NCI-H2196 (cell line): ENCODE measurements around the gene MTM1.

ENCODE experiments used
- DNase-seq: peaks from one replicate; lab custom pipeline; 2025; ENCODE audit not compliant: unreplicated experiment; lab: John Stamatoyannopoulos, UW

MTM1 gene

DNA sequence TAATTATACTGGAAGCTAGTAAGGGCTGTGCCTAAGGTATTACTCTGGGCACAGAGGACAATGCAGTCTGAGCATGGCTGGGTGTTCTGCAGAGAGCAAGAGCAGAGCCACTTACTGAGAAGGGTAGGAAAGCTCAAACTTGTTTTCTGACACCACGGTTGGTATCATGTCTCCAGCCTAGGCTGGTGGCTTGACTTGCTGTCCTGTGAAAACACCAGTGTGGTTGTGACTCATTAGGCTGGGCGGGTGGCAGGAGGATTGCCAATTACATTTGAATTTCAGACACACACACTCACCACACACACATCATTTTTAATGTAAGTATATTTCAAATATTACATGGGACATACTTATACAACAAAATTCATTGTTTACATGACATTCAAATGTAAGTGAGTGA, 19.7 kb upstream of the MTM1 start:
- DNase-seq = no peak

DNA sequence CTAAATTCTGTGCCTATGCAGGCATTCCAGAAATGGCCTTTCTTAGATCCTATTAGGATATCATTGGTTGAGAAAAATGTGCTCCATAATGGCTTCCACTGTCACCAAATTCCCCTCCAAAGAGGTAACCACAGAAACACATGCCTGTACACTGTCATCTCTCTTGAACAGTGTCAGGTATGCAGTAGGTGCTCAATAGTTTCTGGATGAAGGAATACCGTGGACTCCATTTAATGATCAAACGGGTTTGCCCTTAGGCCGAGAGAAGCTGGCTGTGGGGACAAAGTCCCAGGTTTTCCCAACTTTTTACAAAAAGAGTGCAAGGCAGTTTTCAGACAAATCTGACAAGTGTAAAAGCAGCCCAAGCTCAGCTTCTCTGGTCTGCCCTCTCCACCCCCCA, 16.5 kb upstream of the MTM1 start:
- DNase-seq = no peak

DNA sequence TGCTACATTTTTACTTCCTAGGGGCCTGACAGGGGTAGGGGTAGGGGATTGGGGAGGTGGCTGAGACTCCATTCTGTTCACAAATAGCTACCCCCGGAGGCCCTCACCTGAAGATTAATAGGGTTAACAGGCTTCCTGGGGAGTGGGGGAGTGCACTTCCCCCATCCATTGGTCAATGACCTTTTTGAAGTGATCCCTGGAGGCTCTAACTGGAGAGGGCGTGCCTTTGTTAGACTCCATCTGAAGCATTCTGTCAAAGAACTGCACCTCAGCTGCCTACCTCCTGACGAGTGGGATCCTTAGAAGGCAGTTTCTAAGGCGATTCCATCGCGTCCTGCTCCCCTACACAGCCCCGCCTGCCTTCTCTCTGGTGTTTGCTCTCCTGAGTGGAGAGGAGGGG, 10.0 kb upstream of the MTM1 start:
- DNase-seq = no peak

DNA sequence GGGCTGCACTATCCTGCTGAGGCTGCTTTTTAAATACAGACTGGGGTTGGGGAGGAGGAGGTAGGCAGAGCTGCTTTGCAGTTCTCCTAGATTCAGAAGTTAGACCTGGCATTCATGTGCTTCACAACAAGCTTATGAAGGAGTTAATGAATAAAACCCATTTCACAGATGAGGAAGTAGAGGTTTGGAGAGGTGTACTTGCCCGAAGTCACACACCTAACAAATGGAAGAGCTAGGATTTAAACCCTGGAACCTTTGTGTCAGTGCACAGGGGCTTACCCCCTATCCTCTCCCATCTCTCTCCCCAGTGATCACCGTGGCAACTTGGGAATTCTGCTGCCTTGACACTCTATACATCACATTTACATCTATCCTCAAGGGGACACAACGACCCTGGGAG, 3.6 kb upstream of the MTM1 start:
- DNase-seq = no peak

DNA sequence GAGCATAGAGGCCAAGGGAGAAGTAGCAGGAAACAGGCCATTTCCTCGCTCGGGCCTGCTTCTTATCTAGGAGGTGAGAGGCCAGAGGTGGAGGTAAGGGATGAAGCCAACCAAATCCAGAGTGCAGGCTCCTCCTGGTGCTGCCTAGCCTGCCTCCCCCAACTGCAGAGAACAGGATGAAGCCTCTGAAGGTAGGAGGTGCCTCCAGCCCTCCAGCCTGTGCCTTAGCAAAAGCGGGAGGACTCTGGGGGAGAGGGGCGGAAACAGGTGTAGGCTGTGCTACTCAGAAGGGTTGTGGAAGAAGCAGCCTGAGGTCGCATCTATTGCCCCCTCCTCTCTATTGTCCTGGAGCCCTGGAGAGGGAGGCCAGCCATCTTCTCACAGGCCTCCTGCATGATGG, 2.9 kb upstream of the MTM1 start:
- no peak for DNase-seq

DNA sequence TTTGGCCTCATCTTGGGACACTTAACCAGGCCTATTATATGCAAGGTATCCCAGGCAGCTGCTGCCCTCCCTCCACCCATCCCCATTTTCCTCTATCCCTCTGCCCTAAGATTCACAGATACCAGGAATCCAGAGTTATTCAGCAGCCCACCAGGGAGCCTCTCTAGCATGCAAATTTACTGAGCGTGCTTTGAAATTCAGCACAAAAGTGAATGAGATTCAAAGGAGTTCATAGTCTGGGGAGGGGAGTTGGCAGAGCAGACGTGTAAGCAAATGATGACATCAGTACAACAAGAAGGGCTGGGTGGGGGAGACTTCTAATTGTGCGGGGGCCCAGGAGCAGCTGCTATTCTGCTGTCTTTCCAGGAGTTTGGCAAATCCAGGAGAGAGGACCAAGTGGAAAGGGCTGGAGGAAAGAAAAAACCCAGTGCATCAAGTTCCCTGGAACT, 1.7 kb upstream of the MTM1 start:
- DNase-seq = no peak

DNA sequence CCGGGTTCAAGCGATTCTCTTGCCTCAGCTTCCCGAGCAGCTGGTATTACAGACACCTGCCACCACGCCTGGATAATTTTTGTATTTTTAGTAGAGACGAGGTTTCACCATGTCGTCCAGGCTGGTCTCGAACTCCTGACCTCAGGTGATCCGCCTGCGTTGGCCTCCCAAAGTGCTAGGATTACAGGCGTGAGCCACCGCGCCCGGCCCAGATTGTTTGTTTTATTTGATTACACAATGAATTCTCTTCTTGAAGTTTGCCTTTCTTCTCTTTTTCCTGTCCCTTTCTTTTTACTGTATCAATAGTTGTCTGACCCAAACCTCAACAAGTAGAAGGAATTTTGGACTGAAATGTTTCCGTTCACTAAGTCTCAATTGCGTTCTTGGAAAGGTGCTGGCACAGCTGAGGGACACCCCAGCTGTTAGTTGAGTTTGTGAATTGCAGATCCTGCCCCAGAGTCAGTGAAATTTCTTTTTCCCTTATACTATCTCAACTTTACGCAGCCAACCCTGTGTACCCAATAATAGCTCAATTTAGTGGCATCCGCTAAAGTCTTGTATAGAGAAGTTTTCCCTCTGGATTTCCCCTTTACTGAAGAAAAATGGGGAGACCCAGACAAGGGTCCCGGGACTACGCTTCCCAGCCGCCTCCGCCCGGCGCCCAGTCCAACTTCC, 639 bp upstream of the MTM1 start:
- no peak for DNase-seq

DNA sequence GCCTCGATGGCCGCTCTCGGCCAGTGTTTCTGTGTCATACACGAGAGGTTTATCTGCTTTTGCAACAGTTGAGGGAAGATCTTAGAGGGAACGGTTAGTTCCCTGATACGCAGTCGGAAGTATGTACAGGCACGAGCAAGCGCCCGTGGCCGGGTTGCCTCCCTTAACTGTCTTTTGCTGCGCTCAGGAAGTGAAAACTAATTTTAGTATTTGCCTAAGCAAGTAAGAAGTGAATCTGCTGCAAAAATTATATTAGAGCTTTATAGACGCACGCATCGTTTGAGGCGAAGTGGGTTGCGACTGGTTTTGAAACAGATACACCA, 695 bp downstream of the MTM1 start:
- no peak for DNase-seq

DNA sequence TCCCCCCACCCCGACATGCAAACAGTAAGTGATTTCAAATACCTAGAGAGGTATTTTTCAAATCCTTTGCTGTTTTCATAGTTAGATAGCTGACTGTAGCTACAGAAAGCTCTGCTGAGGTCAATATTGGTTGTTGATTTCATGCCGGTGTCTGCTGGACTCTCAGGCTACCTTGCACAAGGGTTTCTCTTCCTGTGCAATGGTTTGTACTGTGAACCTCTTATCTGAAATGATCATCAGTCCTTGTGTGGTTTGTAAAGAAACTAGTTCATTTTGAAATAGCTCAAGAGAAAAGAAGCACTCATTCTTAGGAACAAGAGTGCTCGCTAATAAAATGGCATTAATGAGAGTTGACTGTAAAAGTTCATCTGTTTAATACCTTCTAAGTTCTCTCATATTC, 2.1 kb downstream of the MTM1 start:
- no peak for DNase-seq

DNA sequence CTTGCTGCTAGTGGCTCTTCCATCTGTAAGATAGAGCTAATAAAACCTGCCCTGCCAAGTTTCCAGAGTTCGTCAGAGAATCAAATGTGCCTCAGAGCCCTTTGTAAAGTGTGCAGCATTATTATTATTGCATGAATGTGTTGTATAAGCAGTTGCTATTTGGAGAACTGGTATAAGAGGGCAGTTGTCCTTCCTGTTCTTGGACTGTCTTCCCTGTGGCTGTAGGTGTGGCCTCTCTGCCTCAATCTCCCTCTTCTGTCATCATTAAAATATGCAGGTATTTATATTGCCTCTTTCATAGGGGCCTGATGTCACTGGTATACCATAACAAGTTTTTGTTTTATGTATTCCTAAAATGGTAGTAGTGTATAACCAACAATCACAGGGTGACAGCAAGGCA, 3.8 kb downstream of the MTM1 start:
- DNase-seq = no peak

DNA sequence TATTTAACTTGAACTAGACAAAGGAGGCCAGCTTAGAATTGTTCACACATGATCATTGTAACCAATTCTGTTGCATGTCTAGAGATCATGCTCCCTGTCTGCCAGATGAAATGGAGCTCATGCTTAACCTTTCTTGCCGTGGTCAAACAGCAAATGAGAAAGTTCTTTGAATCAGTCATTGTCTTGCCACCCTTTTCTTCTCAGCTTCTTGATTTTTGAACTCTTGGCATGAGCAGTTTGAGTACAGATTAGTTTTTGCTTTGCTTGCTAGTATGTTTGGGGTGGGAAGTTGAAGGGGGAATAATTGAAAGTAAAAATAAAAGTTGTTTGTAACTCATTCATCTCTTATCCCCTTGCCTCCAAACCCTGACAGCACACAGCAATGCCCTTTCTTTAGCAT, 4.7 kb downstream of the MTM1 start:
- DNase-seq = no peak

DNA sequence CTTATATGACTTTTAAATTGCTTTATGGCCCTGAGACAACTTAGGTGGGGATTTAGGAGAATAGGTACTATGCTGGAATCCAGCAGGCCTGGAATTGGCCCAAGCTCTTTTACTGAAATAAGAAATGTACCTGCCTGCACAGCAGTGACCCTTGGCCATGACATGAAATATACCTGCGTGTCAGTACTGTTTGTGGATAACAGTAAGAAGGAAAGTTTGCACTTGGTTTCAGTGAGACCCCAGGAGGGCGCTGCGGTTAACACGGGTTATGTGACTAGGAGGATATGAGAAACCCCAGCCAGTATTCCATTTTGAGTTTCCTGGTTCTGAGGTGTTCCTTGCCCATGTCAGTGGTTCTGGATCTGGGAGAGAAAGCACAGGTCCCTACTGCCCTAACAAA, 5.3 kb downstream of the MTM1 start:
- no peak for DNase-seq

DNA sequence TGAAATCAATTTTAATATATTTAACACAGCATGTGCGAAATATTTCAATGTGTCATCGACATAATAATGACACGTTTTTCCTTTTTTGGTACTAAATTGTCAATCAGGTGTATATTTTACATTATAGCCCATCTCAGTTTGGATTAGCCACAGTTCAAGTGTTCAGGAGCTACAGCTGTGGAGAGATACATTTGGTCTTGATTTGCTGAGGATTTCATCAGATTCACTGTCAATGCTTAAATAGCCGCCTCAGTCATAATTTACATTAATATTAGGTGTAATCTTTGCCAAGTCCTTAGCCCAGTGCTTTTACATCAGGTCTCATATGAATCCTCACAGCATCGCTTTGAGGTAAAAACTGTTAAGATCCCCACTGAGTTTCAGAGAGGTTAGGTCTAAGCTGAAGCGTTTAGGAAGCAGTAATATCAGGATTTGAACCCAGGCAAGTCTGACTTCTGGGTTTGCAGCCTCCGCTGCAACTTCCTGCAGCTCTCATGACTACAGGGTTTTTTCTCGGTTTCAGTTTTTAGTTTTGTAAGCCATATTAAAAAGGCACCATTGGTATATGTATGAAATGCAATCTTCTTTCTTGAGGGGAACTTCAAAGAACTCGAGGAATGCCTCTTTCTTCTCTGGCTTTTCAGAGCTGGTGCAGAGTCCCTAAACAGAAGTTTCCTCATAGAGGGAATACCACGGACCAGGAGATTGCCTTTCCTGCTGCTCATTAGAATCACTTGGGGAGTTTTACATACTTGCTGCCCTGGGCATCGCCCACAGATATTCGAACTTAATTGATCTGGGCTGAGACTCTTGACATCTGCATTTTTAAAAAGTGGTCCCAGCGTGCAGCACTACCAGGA, 6.4 kb downstream of the MTM1 start:
- DNase-seq = no peak

DNA sequence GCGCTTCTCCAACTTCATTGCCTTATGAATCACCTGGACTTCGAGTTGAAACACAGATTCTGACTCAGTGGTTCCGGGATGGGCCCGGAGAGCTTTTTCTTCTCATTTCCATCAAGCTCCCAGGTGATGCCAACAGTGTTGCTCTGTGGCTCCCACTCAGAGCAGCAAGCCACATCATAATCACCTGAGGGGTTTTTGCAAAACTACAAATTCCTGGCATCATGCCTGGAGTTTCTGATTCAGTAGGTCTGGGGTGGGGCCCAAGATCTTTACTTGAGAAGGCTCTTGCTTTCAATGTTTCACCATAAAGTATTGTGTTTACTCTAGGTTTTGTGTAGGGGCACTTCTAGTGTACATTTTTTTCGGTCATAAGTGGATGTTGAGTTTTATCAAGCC, 7.0 kb downstream of the MTM1 start:
- DNase-seq = no peak

DNA sequence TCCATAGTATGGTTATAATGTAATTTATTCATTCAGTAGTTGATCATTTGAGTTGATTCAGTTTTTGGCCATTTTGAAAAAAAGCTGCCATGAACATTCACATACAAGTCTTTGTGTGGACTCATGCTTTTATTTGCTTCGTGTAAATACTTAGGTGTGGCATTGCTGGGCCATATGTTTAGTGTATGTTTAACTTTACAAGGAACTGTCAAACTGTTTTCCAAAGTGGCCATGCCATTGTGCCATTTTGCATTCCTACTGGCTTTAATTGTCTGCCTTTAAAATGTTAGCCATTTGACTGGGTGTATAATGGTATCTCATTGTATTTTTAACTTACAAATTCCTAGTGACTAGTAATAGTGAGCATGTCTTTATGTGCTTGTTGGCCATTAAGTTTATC, 8.8 kb downstream of the MTM1 start:
- DNase-seq = no peak

DNA sequence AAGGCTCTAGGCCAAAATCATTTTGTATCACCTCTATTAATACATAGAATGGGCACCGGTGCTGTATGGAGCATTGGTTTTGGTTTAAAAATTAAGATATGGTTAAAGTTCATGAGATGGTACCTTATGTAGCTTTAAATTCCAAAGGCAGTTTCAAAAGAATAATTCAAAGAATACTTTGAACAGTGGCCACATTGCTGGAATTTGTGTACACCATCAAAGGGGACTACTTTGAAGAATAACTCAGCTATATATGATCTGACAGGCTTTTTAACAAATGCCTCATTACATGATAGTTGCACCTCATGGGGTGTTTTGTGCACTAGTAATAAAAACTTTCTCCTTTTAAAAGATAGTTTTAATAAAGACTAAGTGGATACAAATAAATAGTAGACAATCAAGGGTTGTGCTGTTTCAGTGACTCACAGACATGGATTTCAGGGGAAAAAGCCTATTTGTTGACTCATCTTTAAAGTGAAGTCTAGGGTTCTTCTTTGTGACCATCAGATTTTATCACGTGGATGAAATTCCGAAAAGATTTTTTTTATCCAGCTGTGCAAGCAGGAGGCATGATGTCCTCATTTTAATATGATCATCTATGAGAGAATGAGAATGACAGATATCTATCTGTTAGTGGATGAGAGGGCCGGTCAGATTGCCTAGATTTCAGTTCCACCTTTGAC, 12.8 kb downstream of the MTM1 start:
- no peak for DNase-seq

DNA sequence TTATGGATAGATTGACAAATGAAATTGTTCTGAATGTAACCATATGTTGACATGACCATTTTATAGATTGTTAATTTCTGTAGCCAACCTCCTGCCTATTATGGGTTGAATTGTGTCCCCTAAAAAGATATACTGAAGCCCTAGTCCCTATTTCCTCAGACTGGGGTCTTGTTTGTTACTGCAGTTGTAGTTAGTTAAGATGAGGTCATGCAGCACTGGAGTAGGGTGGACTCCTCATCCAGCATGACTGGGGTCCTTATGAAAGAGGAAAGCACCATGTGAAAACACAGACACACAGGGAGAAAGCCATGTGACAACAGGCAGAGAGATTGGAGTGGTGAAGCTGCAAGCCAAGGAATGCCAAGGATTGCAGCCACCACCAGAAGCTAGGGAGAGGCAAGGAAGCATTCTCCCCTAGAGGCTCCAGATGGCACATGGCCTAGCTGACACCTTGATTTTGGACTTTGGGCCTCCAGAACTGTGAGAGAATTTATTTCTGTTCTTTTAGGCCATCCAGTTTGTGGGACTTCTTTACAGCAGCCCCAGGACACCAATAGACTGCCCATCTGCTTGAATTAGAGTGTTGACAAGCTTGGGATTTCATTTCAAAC, 14.0 kb downstream of the MTM1 start:
- DNase-seq = no peak

DNA sequence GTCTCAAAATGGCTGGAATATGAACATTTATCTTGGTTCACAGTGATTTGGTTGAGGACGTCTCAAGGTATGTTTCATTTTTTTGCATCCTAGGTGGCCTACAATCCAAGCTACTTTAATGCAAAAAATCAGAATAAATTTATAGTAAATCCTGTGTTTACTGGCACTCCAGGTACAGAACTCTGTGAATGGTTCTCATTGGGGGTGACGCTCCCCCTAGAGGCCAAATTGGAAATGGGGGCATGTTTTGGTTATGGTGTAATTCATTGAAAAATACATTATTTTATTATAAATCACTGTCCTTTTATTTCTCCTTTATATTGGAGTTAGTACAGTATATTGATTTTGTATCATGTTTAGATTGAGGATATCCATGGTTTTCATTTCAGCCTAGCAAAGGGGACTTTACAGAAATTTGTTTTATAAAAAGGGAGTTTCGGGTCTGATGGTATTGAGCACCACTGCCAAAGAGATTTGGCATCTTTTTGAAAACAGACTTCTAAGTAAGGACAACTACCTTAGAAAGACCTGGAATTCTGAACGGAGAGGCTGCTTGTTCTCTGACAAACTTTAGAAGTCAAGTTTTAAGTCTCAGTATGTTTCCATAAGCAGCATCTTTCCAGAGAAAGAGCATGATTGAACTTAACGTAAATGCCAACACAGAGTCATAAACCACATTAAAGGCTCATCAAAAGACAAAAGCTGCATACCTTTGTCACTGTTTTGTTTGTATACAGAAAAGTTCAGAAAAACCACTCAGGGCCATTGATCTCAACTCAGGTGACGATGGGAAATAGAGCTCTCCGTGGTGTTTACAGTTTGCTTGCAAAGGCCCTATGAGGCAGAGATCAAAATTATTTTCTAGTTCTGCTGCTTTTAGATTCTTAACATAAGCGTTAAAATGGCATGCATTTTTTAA, 19.4 kb downstream of the MTM1 start:
- no peak for DNase-seq

DNA sequence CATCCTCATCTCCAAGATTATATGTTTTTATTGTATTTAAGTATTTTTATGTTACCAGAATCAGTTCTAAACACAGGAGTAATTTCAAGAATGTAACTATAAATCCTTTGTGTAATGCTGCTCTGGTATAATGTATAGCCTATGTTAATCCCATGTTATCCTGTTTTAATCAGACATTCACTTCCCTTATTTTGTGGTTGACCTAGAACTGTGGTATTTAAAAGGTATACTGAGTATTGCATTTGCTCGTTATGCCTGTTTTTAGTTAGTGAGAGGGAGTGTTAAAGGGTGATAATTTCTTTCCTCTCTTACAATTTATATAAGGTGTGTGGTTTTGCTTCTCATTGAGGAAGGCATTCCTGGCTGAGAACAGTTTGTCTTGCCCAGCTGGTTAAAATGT, 26.2 kb downstream of the MTM1 start:
- DNase-seq = no peak

DNA sequence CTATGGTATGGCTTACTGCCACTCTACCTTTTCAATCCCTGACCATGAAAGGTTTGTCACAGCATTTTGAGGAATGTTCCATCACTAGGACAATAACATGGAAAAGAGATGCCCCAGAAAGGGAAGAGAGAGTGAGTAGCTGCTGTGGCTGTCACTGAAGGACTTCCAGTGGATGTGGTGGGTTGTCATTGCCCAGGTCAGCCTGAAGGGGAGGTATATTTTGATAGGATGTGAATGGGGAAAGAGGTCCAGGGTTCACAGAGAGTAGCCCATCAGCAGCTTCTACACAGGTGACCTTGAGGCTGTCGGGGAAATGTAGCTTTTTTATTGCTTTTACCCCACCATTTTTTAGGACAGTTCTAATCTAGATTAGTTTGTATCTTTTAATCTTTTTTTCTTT, 30.8 kb downstream of the MTM1 start:
- no peak for DNase-seq

DNA sequence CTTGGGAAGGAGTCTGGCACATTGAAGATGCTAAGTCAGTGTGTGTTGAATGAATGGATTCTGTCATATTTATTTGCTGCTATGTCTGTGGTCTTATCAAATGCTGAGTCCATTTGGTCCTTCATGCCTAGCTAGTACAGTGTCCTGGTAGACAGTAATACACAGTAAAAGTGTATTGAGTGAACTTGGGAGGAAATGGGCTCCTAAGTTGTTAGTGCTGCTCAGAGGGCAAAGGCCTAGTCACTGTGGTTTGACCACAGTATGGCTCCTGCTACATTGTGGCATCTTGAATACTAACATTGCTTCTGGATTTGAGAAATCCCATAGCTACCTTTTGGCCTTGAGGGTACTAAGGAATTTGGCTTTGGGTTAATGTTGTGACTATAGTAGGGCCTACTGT, 33.9 kb downstream of the MTM1 start:
- no peak for DNase-seq
